ENCODE results near the gene SEZ6.

The SEZ6 gene

GRCh38 chr17:28982131-28982793 is 23.6 kb downstream of the SEZ6 start:
- TF ChIP-seq CTCF (IDR thresholded peaks at IDR 0.05; ENCODE audit: control insufficient read depth, insufficient read depth, low read depth, low read length, missing control alignments): no peak
- H3K4me3 ChIP-seq (ENCODE audit: control insufficient read depth, low read depth, low read length): no peak overlapping the region
- no peak for DNase-seq (ENCODE audit: low read depth)

- no peak for TF ChIP-seq CTCF (IDR thresholded peaks at IDR 0.05; ENCODE audit: control insufficient read depth, insufficient read depth, low read depth, low read length, missing control alignments)
- no peak overlapping the region for H3K4me3 ChIP-seq (ENCODE audit: control insufficient read depth, low read depth, low read length)
- DNase-seq (ENCODE audit: low read depth): no peak
Observed at GRCh38 chr17:28978356-28978964, 27.4 kb downstream of the SEZ6 start.

GRCh38 chr17:28977659-28978355 is 28.0 kb downstream of the SEZ6 start:
- no peak for DNase-seq (ENCODE audit: low read depth)
- no peak for TF ChIP-seq CTCF (IDR thresholded peaks at IDR 0.05; ENCODE audit: control insufficient read depth, insufficient read depth, low read depth, low read length, missing control alignments)
- H3K4me3 ChIP-seq (ENCODE audit: control insufficient read depth, low read depth, low read length): no peak overlapping the region

- no peak for TF ChIP-seq CTCF (IDR thresholded peaks at IDR 0.05; ENCODE audit: control insufficient read depth, insufficient read depth, low read depth, low read length, missing control alignments)
- no peak overlapping the region for H3K4me3 ChIP-seq (ENCODE audit: control insufficient read depth, low read depth, low read length)
- no peak for DNase-seq (ENCODE audit: low read depth)
Observed at GRCh38 chr17:28975646-28976045, 30.2 kb downstream of the SEZ6 start.

- no peak for DNase-seq (ENCODE audit: low read depth)
- no peak overlapping the region for H3K4me3 ChIP-seq (ENCODE audit: control insufficient read depth, low read depth, low read length)
- no peak for TF ChIP-seq CTCF (IDR thresholded peaks at IDR 0.05; ENCODE audit: control insufficient read depth, insufficient read depth, low read depth, low read length, missing control alignments)
Observed at GRCh38 chr17:28975031-28975430, 30.8 kb downstream of the SEZ6 start.

GRCh38 chr17:28974451-28974850 is 31.4 kb downstream of the SEZ6 start:
- H3K4me3 ChIP-seq (ENCODE audit: control insufficient read depth, low read depth, low read length): no peak overlapping the region
- DNase-seq (ENCODE audit: low read depth): no peak
- TF ChIP-seq CTCF (IDR thresholded peaks at IDR 0.05; ENCODE audit: control insufficient read depth, insufficient read depth, low read depth, low read length, missing control alignments): no peak

Measured in AG09309 (cell line).